AG10803 (cell line): ENCODE results near the gene CACHD1.

Source experiments
- DNase-seq: peaks from one replicate; pipeline ENCODE4 v3.0.0; 2010; ENCODE audit warnings: low read depth
- H3K4me3 ChIP-seq: 2 replicates; pipeline ENCODE4 v1.5.1; 2011; ENCODE audit warnings: mild to moderate bottlenecking, low read length, control low read depth
- TF ChIP-seq, protein P1 (sequence below): conservative IDR thresholded peaks from 2 replicates; pipeline ENCODE4 v1.5.1; 2011; ENCODE audit warnings: mild to moderate bottlenecking, low read length, control low read depth, inconsistent platforms

Gene CACHD1

DNA sequence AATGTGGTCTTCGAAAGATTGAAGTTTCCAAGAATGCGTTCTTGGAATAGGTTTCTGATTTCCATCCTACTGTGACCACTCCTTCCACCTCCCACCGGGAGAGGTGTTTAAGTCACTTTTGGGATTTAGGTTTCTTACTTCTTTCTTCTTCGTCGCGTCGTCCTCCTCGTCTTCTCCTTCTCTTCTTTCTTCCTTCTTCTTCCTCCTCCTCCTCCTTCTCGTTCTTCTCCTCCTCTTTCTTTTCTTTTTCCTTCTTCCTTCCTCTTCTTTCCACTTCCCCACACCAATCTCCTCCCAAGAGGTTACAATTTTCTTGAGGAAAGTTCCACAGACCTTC, 2.1 kb downstream of the CACHD1 start:
- peak overlapping the region; percentile 65 for H3K4me3 ChIP-seq
- TF ChIP-seq, protein P1, sequence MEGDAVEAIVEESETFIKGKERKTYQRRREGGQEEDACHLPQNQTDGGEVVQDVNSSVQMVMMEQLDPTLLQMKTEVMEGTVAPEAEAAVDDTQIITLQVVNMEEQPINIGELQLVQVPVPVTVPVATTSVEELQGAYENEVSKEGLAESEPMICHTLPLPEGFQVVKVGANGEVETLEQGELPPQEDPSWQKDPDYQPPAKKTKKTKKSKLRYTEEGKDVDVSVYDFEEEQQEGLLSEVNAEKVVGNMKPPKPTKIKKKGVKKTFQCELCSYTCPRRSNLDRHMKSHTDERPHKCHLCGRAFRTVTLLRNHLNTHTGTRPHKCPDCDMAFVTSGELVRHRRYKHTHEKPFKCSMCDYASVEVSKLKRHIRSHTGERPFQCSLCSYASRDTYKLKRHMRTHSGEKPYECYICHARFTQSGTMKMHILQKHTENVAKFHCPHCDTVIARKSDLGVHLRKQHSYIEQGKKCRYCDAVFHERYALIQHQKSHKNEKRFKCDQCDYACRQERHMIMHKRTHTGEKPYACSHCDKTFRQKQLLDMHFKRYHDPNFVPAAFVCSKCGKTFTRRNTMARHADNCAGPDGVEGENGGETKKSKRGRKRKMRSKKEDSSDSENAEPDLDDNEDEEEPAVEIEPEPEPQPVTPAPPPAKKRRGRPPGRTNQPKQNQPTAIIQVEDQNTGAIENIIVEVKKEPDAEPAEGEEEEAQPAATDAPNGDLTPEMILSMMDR: no peak
- no peak for DNase-seq

DNA sequence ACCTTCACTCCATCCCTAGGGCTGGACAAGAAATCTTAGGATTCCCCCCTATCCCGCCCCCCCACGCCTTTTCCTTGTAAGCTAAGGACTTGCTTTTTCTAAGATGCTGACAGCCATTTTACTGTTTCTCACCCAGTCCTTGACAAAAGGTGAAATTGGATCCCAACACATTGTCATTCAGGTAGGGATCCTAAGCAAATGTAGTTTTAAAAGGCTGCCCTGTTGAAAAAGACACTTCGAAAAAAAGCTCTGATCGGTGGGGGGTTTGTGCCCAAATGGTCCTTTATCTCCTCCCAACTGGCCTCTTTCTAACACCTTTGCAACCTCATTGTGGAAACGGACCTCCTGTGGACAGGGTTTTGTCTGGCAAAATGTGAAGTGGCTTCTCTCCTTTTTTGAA, 2.9 kb downstream of the CACHD1 start:
- no peak overlapping the region for H3K4me3 ChIP-seq
- DNase-seq: no peak
- TF ChIP-seq, protein P1: no peak

DNA sequence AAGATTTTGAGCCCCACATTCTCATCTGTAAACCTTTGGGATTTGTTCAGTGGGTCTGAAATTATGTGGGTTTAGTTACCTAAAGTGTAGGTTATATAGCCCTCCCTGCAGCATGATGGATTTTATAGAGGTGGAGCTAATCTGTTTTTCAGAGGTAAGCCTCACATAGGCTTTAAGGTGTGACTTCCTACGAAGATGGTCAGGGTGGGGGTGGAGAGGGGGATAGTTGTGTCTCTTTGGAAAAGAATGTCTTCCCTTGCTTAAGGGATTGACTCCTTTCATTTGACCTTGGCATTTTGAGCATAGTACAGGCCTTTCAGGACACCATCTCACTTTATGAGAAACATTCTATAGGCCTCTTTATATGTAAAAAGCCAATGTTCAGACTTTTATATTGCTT, 3.4 kb downstream of the CACHD1 start:
- H3K4me3 ChIP-seq: no peak overlapping the region
- TF ChIP-seq, protein P1: no peak
- DNase-seq: no peak

DNA sequence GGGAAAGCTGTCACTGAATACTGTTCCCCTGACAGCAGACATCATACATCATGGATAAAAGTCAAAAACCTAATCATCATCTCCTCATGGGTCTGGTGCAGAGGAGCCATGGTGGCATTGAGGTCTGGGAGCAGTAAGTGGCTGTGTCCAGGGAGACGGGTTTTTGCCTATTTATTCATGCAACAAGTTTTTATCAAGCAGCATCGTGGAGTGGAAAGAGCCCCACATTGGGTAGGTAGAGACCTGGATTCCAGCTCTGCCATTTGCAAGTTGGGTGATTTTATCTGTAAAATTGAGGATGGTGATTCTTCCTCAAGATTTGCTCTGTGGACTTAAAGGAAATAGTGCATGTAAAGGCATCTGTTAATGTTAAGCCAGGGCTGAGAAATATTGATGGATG, 4.2 kb downstream of the CACHD1 start:
- H3K4me3 ChIP-seq: no peak overlapping the region
- no peak for DNase-seq
- TF ChIP-seq, protein P1: no peak

DNA sequence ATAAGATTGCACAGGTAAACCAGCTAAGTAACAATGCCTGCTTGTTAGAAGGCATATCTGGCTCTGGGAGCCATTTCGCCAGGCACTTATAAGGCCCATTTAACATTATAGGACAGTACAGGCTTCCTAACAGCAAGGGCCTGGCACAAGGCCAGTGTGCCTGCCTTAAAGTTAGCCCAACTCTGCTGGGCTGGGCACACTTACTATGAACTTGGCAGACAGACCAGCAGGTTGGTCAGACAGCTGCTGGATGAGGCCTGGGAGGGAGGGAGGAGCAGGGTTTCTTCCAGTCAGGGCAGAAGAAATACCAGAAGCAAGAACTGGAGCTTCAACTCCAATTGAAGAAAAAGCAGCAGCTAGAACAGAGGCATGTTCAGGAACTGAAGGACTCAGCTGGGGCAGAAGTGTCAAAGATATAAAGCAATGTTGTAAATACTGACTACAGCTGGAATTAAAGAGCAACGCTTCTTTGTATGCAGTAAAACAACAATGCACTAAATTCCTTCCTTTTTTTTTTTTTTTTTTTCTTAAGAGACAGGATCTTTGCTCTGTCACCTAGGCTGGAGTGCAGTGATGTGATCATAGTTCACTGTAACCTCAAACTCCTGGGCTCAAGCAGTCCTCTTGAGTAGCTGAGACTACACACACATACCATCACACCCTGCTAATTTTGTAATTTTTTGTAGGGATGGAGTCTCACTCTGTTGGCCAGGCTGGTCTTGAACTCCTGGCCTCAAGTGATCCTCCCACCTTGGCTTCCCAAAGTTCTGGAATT, 4.9 kb downstream of the CACHD1 start:
- TF ChIP-seq, protein P1: no peak
- peak; percentile 30 for DNase-seq
- H3K4me3 ChIP-seq: no peak overlapping the region

DNA sequence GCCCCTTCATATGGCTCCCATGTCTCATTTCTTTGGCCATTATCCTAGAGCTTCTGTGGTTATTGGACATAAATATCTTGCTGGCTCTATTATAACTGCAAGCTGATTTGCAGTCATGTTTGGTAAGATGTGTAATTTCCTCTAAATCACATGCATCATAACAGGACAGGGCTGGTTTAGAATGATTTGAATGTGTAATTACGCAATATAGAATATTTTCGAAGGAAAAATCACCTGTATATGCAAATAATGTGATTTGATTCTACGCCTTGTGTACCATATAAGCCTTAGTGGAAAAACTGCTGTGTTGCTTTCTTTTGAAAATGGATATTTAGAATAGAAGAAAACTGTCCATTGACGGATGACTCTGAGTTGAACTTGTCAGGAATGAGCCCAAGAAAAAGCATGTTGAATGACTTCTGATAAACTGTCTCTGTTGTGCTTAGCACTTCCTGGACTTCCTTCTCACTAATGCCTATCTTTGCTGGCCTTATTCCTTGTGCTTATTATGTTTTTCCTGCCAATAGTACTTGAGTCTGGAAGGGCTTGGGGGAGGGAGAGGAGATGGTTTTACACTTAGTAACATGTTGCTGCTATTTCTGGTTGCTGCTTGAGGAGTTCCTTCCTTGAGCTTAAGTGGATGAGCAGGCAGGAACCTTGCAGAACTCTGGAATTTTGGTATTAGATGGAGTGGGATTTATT, 6.5 kb downstream of the CACHD1 start:
- peak; percentile 88 for DNase-seq
- TF ChIP-seq, protein P1: no peak
- H3K4me3 ChIP-seq: no peak overlapping the region
